DMS79 treated with DMSO at 0.1 percent for 48 hours (cell line): ENCODE data around the gene SCN2B.

Experiments
- DNase-seq: peaks from one replicate; lab custom pipeline; 2025; lab: John Stamatoyannopoulos, UW

The SCN2B gene

DNA sequence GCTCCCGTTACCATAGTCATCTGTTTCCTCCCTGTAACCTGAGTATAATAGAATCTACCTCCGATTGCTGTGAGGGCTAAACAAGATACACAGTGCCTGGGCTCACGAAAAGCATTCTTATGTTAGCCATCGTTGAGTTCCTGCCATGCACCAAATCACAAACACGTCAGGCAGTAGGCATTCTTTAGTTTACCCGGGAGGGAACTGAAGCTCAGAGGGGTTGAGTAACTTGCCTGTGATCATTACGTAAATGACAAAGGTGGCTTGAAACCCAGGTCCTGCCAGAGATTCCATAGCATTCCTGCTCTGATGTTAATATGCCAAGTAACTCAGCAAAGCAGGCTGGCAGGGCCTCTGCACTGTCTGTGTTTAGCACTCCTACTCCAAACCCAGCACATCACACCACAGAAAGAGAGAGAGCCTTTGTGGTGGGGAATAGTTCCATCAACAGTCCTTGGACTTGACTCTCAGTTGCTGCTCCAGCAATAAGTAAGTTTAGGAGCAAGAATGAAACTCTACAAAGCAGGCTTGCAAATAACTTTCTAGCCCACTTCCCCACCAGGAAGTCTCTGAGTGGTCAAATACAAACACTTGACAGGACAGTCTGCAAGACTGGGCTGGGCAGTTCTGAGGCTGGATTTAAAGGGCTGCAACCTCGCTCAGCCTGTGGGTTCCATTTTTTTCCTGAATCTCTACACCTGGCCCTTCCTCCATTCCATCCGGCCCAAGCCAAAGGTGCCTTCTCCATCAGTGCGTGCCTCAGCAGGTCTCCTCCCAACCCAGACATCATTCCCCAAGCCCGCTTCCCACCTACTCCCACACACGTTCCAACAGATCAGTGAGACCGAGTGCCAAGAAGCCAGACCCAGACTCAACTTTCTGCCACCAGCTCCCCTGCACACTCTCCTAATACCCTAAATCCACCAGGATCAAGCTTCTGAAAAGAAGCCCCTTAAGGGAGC, 1.1 kb downstream of the SCN2B start:
- DNase-seq: no peak

DNA sequence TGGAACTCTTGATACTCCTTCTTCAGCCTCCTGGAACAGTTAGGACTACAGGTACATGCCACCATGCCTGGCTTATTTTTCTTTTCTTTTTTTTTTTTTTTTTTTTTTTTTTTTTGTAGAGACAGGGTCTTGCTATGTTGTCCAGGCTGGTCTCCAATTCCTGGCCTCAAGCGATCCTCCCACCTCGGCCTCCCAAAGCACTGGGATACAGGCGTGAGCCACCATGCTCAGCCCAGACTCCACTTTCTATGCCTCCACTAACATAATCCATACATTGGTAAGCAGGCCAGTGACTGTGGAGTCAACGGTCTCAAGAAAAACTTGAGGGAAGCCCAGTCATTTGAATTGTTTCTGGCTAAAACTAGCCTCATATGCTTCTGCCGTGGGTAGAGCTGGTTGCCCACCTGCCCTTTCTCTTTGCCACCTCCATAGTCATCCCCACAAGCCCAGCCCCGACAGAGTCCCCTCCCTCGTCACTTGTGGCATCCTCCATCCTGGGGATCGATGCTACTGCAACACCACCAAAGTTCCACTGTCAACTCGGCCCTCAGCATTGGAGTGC, 2.4 kb downstream of the SCN2B start:
- no peak for DNase-seq

DNA sequence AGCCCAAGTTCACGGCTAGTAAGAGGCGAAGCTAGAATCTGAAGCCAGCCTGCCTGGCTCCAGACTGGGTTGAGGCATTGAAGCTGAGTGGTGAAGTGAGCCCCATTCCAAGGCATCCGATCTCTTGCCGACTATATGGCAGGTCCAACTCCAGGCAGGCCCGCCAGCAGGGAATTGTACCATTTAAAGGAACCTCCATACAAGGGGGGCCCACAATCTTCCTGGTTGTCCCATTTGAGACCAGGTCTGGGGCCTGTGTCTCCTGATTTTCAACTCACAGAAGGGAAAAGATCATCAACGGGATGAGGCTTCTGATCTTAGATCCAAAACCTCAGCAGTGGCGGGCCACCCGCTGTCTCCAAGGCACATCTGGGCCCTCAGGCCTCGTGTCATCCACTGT, 4.1 kb downstream of the SCN2B start:
- DNase-seq: no peak

DNA sequence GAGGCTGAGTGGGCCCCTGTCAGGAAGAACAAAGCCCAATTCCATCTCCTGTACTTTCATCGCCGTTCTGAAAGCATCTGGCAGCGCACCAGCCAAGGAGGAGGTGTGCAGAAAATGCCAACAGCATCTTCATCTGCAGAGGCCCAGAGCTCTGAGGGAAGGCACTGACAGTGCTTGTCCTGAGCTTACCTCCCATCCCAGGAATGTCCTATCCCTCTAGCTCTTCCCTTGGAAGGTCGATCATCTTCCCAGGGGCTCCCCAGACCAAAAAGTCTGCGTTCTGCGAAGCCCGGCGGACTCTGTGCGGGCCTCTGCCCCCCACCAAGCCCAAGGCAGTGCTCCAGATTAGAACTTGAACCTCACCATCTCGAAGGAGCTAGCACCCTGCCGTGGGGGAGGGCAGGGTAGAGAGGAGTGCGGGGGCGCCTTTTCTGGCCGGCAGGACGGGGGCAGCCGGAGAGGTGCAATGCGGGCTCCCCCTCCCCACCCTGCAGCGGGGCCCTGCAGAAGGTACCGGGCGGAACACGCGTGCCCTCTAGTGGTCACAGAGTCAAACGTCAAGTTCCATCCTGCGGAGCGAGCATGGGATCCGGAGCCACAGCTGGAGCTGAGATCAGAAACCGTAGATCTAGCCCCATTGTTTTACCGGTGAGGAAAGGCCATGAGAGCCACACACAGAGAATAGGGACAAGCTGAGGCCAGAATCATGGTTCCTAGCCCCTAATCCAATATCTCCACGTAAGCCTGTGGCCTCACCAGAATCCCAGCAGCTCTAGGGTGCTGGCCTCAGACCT, 5.0 kb downstream of the SCN2B start:
- DNase-seq: peak; percentile 82

DNA sequence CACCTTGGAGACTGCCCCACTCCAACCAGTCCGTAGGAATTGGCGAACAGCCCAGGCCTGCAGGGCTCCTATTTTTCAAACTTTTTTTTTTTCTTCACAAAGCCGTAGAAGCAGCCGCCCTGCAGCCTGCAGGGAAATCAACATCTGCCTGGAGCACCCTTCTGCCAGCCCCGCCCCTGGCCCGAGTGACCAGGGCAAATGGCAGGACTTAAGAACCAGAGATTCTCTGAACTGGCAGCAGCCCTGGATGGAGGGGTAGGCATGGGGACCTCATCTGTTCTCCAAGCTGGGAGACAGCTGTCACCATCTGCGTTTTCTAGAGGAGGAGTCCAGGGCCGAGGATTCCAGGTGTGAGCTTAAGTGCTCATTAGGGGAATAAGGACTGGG, 5.6 kb downstream of the SCN2B start:
- DNase-seq: peak; percentile 74

DNA sequence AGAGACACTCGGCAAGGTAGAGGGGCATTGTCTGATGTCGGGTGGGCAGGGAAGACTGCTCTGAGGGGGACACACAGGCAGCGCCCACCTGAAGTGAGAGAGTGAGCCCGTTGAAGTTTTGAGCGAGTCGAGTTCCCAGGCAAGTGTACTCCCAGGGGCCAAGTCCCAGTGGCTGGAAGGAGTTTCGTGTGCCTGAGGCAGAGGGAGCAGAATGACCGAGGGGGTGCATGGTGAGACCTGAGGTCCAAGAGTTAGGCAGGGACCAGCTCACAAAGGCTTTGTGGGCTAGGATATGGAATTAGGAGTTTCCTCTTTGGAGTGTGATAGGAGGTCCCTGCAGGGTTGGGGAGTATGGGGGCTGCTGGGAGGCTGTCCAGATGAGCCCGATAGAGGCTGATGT, 6.2 kb downstream of the SCN2B start:
- DNase-seq: no peak

DNA sequence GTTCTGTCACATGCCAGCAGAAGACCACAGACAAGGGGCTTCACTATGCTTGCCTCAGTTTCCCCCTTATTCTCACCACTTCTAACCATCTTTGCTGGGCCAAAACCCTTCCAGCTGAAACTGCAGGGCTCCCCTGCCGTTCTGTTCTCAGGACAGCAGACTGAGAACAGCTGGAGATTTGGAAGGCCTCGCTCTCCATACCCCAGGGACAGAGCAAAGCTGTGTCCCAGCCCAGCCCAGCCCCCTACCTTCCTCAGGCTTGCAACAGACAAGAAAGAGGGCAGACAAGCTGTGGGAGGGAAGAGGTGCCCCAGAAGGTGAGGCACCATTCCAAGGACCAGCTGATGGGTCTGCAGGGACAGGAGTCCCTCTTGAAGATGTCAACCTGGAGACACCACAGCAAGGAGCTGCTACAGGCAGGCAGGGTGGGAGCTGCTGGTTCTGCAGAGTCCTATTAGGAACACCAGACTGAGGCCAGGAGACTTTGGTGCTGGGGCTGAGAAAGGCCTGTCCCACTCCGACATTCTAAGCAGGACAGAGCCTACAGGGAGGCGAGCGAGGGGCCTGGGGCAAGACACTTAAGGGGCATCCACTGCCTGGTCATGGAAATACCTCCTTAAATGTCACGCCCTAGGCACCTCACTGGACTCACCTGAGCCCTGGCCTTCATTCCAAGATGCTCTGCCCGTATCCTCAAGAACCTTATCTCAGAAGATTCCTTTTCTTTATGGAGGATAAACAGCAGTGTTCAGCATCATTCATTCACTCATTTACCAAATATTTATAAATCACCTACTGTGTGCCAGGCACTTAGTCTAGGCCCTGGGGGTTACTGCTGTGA, 6.9 kb downstream of the SCN2B start:
- no peak for DNase-seq

DNA sequence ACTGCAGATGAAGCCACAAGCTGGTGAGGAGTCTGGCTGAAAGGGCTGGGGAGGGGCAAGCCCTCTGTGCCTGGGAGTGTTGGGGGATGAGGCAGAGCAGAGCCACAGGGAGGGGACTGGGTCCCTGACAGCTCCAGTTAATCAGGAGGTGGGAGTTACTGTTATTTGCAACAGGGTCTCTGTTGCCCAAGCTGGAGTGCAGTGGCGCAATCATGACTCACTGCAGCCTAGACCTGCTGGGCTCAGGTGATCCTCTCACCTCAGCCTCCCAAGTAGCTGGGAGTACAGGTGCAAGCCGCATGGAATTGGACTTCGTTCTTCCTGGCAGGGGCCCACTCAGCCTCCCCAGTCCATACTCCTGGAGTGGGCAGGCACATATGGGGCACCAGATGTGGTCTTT, 7.7 kb downstream of the SCN2B start:
- DNase-seq: no peak

DNA sequence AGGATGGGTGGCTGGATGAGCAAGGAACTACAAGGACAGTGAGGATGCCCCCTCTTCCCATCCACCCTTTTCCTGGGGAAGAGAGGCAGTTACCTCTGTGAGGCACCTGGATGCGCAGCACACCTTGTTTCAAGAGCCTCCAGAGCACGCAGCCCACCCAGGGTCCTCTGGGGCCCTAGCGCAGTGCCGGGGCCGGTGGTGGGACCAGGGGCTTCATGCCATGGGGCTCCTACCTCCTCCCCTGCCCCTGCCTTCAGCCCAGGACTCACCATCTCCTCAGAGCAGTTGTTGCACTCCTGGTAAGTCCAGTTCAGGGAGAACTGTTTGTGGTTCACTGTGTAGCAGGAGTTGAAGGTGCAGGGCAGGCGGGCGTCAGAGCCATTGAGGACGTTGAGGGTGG, 8.1 kb downstream of the SCN2B start:
- DNase-seq: no peak

DNA sequence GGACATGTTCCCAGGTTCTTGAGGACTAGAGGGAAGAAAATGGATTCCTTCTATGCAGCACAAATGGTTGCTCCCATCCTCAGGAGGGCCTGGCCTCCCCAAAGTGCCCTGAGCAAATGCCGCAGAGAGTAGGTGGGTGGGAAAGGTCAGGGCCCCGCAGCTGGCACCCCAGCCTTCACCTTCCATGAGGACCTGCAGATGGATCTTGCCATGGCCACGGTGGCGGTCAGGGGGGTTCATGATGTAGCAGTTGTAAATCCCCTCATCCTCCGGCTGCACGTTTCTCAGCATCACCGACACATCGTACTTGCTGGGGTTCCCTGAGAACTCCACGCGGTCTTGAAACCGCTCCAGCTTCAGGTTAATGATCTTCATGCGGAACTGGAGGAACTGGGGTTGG, 8.5 kb downstream of the SCN2B start:
- DNase-seq: no peak

DNA sequence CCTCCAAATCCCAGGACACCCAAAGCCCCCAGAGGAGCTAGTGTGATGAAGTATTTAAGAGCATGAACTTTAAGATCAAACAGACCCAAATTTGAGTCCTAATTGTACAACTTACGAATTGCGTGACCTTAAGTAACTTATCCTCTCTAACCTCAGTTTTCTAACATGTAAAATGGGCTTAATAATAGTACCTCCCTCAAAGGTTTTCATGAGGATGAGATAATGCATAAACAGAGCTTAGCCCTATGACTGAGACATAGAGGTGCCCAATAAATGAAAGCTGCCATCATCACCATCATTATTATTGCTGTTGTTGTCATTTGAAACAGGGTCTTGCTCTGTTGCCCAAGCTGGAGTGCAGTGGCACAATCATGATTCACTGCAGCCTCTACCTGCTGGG, 9.2 kb downstream of the SCN2B start:
- no peak for DNase-seq

DNA sequence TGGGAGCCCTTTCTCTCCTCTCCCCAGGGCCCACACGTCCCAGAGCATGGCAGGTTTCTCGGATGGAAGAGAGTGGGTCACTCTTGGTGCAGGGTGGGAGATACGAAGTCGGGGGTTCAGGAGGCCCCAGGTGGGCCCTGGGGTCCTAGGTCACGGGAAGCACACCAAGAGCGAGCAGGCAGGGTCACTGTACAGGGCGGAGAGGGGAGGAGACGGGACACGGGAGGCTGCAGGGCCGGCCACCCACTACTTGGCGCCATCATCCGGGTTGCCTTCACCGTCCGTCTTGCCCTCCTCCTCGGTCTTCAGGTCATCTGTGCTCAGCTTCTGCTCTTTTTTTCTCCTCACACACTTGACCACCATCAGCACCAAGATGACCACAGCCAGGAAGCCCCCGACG, 9.8 kb downstream of the SCN2B start:
- DNase-seq: no peak

DNA sequence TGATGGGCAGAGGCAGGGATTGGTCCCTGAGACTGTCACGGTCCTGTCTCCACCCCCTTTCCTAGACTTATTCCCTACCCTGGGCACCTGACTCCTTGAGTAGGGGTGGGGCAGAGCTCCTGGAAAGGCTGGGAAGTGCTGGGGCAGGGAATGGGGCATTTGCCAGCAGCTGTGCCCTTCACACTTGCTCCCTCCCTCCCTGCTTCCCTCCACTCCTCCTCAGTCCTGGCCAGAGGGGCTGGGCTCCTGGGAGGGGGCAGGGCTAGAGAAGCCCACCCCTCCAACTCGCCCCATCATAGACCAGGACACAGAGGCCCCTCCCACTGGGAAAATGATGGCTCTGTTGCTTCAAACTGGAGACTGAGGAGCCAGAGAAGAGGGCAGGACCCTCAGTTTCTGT, 11.6 kb downstream of the SCN2B start:
- DNase-seq: no peak

DNA sequence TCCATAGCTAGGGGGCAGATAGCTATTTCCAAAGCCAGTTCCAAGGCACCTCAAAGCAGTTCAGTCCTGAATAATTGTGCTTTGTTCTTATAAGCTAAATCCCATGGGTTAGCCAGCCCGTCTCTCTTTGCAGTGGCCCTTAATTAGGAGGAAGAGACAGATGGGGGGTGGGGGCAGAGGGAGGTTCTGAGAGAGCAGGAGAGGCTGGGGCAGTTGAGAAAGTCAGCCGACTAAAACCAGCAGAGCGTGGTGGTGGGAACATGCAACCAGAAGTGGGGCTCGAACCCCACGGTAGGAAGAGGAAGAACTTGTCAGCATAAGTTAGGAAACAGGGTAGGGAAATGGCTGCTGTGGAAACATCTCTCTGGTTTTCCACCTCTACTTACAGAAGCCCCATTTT, 12.9 kb downstream of the SCN2B start:
- DNase-seq: no peak

DNA sequence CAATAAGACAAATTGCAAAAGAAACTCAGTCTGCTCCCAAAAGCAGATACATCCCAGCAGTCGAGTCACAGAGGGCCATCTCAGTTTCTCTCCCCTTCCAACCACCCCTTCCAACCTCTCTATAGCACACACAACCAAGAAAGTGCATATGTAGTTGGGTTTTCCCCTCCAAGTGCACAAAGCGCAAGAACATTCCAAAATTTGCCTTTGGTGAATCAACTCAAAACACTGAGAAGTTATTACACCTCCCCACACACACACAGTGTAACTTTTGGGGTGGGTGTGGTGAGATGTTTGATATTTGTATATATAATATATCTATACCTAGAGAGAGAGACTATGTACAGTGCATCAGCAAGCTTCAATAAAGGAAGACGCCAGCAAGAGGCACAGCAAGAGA, 13.6 kb downstream of the SCN2B start:
- DNase-seq: no peak

DNA sequence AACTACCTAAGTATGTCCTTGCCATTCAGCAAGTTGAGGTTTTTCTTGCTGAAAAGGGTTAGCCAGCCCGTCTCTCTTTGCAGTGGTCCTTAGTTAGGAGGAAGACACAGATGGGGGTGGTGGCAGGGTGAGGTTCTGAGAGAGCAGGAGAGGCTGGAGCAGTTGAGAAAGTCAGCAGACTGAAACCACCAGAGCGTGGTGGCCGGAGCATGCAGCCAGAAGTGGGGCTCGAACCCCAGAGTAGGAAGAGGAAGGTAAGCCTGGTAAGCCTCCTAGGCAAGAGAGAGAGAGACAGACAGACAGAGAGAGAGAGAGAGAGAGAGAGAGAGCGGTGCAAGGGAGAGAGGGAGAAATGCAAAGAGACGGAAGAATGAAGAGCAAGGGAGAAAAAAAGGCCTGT, 14.7 kb downstream of the SCN2B start:
- no peak for DNase-seq

DNA sequence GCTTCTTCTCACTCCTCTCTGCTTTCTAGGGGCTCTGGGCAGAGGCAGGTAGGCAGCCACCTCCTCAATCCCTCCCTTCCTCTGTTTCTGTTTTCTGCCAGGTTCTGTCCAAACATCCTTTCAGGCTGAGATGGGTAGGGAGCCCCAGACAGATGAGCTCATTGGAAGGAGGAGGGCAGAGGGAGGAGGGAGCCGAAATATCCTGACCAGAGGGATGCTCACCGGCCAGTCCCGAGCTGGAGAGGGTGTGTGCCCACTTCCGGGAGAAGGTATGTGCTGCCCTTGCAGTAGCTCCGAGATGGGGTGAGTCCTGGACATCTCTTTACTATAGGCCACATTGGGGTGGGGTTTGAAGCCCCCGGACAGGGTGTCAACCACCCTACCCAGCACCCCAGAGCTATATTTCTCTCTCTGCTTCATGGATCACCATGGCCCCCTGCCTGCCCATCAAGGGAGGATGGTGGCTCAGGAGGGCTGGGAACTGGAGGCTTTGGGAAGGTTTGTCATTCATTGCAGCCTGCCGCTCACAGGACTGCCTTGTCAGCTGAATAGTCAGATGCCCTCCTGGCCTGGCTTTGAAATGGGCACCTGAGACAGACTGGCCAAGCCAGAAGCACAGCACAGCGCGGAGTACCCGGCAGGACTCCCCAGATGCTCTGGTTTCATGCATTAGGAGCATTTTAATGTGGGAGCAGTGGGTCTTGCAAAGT, 19.1 kb downstream of the SCN2B start:
- DNase-seq: no peak

DNA sequence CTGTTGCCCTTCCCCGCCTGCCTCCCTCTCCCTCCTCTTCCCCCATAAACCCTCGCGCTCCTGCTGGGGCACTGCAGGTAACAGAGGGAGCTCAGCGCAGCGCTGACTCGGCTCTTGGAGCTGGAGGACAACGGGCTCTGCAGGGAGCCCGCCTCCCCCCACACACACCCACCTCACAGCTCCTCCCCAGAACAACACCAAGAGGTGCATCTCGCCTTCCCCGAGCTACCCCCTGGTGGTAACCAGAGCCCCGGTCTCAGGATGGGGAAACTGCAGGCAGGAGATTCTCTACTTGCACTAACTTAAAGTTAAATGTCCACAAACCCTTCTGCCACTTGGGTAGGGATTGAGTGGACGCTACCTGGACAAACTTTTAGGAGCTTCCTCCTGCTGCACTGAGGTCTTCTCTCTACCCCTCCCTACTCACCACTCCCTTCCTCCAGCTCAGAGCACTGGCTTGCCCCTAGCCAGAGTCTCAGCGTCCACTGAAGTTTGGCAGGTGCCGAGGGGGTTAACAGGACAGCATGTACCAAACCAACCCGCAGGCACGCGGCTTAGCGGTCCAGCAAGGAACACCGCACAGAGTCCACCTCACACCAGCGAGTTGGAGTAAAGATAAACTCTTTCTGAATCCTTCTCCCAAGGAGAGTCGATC, 19.8 kb downstream of the SCN2B start:
- DNase-seq: no peak

DNA sequence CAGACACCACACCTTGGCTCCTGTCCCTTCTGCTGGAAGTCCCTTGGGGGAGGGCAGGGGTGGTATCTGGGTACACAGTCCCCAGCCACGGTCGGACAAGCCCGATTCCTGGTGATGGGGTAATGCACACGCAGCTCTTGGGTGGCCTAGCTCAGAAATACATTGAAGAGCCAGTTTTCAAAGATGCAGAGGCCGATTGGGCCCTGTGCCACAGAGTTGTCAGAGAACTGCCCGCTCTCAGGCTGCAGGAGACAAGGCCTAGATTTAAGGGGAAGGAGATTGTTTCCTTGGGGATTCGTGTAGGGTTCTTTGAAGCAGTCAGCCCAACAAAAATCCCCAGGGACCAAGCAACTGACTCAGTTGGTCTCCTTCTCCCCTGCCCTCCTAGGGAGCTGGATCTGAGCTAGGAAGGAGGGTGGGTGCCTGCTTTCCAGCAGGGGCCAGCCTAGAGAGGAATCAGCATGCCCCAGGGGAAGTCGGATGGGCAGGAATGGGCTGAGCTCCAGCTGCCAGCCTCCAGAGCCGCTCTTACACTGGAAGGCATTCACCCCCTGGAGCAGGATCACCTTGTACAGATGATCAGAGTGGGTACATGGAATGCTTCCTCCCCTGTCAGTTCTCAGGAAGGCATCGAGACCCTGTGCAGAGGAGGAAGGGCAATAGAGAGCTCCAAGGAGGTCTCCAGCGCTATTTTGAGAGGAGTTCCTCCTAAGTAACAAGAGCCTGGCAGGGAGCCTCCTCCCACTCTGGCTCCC, 20.5 kb downstream of the SCN2B start:
- peak; percentile 58 for DNase-seq

DNA sequence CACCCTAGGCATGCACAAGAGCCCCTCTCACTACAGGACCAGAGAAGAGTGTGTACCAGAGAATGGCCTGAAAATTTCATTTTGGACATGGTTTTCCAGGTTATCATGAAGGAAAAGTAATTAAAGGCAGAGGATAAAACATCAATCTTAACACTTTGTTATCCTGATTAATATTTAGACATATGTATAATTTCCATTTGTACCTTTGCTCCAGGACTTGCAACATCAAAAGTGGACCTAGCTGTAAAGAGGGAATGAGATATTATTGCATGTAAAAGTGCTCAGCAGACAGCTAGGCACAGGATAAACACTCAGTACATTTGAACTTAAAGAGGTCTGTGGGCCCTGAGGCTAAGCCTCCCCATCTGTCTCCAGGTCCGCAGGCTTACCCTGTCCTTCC, 21.8 kb downstream of the SCN2B start:
- DNase-seq: no peak
